HEK293 (cell line): ENCODE measurements around the gene SCYGR3.

Experiments used
- CTCF ChIA-PET: fragments of 350-600 bp; formaldehyde crosslinking; extraction: SDS; loops from one replicate; lab custom pipeline; 2021; ENCODE audit warnings: antibody characterized with exemption; lab: Yijun Ruan, JAX
- POLR2A ChIA-PET: fragments of 300-600 bp; formaldehyde crosslinking; extraction: SDS; loops from one replicate; lab custom pipeline; 2020; ENCODE audit warnings: antibody characterized with exemption, inconsistent platforms; lab: Yijun Ruan, JAX
- H3K27ac ChIP-seq: fragments of 200-500 bp; sonication (Bioruptor generic); 2 replicates; pipeline ENCODE4 v1.5.1; 2014; ENCODE audit warnings: low read depth, low read length, control low read depth, inconsistent platforms; ENCODE audit errors: extremely low read depth
- H3K36me3 ChIP-seq, 2 experiments: fragments of 200-500 bp in 1 of 2; sonication (Bioruptor generic) in 1 of 2; 1 replicate in 1 of 2; 2 replicates in 1 of 2; pipeline ENCODE4 v1.5.1; 2014 to 2017; ENCODE audit warnings: inconsistent platforms in 2 of 2, low read length in 2 of 2; ENCODE audit not compliant: control insufficient read depth in 2 of 2, insufficient read depth in 1 of 2
- H3K4me1 ChIP-seq: fragments of 200-500 bp; sonication (Bioruptor generic); 2 replicates; pipeline ENCODE4 v1.5.1; 2014; ENCODE audit warnings: mild to moderate bottlenecking, low read length, inconsistent platforms; ENCODE audit not compliant: control insufficient read depth, insufficient read depth
- H3K4me3 ChIP-seq: 2 replicates; pipeline ENCODE4 v1.5.1; 2011; ENCODE audit warnings: low read depth, mild to moderate bottlenecking, control low read depth, low read length, moderate library complexity
- H3K9me3 ChIP-seq: fragments of 200-500 bp; sonication (Bioruptor generic); 2 replicates; pipeline ENCODE4 v1.5.1; 2014; ENCODE audit warnings: low read depth, low read length, inconsistent platforms; ENCODE audit not compliant: control insufficient read depth, insufficient read depth
- MYNN ChIP-seq: fragments of 450-650 bp; formaldehyde crosslinking; IDR thresholded peaks from 2 replicates; pipeline ENCODE4 v1.5.1; 2016; ENCODE audit warnings: missing biosample characterization, missing genetic modification characterization, borderline replicate concordance
- SP7 ChIP-seq: fragments of 450-650 bp; formaldehyde crosslinking; IDR thresholded peaks from 2 replicates; pipeline ENCODE4 v1.5.1; 2016; ENCODE audit warnings: missing biosample characterization, missing genetic modification characterization
- ZBTB20 ChIP-seq: fragments of 450-650 bp; formaldehyde crosslinking; IDR thresholded peaks from 2 replicates; pipeline ENCODE4 v1.5.1; 2016; ENCODE audit warnings: missing biosample characterization, missing genetic modification characterization
- ZBTB49 ChIP-seq: fragments of 450-650 bp; formaldehyde crosslinking; IDR thresholded peaks from 2 replicates; pipeline ENCODE4 v1.5.1; 2016; ENCODE audit warnings: missing biosample characterization, missing genetic modification characterization, low read depth
- ZBTB8A ChIP-seq: fragments of 450-650 bp; formaldehyde crosslinking; IDR thresholded peaks from 2 replicates; pipeline ENCODE4 v1.5.1; 2016; ENCODE audit warnings: missing biosample characterization, missing genetic modification characterization
- ZNF202 ChIP-seq: fragments of 450-650 bp; formaldehyde crosslinking; IDR thresholded peaks from 2 replicates; pipeline ENCODE4 v1.5.1; 2016; ENCODE audit warnings: missing biosample characterization, missing genetic modification characterization, borderline replicate concordance
- ZNF292 ChIP-seq: fragments of 450-650 bp; formaldehyde crosslinking; IDR thresholded peaks from 2 replicates; pipeline ENCODE4 v1.5.1; 2016; ENCODE audit warnings: low read depth, missing biosample characterization, missing genetic modification characterization, borderline replicate concordance
- ZNF324 ChIP-seq: fragments of 450-650 bp; formaldehyde crosslinking; IDR thresholded peaks from 2 replicates; pipeline ENCODE4 v1.5.1; 2016; ENCODE audit warnings: missing biosample characterization, missing genetic modification characterization
- ZNF433 ChIP-seq: fragments of 450-650 bp; formaldehyde crosslinking; IDR thresholded peaks from 2 replicates; pipeline ENCODE4 v1.5.1; 2016; ENCODE audit warnings: missing biosample characterization, missing genetic modification characterization, low read depth
- ZNF518A ChIP-seq: fragments of 450-650 bp; formaldehyde crosslinking; conservative IDR thresholded peaks from 2 replicates; pipeline ENCODE4 v1.5.1; 2016; ENCODE audit warnings: low read depth, missing biosample characterization, missing genetic modification characterization
- ZNF561 ChIP-seq: fragments of 450-650 bp; IDR thresholded peaks from 2 replicates; pipeline ENCODE4 v1.5.1; 2018; ENCODE audit warnings: missing biosample characterization, missing genetic modification characterization, borderline replicate concordance
- ZNF596 ChIP-seq: fragments of 450-650 bp; IDR thresholded peaks from 2 replicates; pipeline ENCODE4 v1.5.0; 2018; ENCODE audit warnings: missing biosample characterization, mild to moderate bottlenecking, missing genetic modification characterization, moderate library complexity
- ZNF645 ChIP-seq: fragments of 450-650 bp; formaldehyde crosslinking; IDR thresholded peaks from 2 replicates; pipeline ENCODE4; 2016; ENCODE audit warnings: missing biosample characterization, missing genetic modification characterization
- ZNF785 ChIP-seq: fragments of 450-650 bp; formaldehyde crosslinking; IDR thresholded peaks from 2 replicates; pipeline ENCODE4 v1.5.1; 2016; ENCODE audit warnings: missing biosample characterization, missing genetic modification characterization
- ZNF843 ChIP-seq: fragments of 450-650 bp; formaldehyde crosslinking; IDR thresholded peaks from 2 replicates; pipeline ENCODE4 v1.5.1; 2016; ENCODE audit warnings: missing biosample characterization, missing genetic modification characterization
- TF ChIP-seq, protein P1 (sequence below): fragments of 450-650 bp; formaldehyde crosslinking; IDR thresholded peaks from 2 replicates; pipeline ENCODE4 v1.5.1; 2016; ENCODE audit warnings: missing biosample characterization, missing genetic modification characterization, borderline replicate concordance
- TF ChIP-seq, protein P2 (sequence below): fragments of 450-650 bp; formaldehyde crosslinking; IDR thresholded peaks from 2 replicates; pipeline ENCODE4 v1.5.1; 2017; ENCODE audit warnings: missing biosample characterization, missing genetic modification characterization

The SCYGR3 gene

GRCh38 chr2:227570615-227571014, 44.0 kb downstream of the SCYGR3 start (continued):
- no peak for TF ChIP-seq ZNF518A (tag by site-specific recombination)
- no peak for TF ChIP-seq MYNN (tag by site-specific recombination)
- TF ChIP-seq ZNF561 = no peak
- TF ChIP-seq ZBTB8A (tag by site-specific recombination) = no peak
- TF ChIP-seq, protein P1, sequence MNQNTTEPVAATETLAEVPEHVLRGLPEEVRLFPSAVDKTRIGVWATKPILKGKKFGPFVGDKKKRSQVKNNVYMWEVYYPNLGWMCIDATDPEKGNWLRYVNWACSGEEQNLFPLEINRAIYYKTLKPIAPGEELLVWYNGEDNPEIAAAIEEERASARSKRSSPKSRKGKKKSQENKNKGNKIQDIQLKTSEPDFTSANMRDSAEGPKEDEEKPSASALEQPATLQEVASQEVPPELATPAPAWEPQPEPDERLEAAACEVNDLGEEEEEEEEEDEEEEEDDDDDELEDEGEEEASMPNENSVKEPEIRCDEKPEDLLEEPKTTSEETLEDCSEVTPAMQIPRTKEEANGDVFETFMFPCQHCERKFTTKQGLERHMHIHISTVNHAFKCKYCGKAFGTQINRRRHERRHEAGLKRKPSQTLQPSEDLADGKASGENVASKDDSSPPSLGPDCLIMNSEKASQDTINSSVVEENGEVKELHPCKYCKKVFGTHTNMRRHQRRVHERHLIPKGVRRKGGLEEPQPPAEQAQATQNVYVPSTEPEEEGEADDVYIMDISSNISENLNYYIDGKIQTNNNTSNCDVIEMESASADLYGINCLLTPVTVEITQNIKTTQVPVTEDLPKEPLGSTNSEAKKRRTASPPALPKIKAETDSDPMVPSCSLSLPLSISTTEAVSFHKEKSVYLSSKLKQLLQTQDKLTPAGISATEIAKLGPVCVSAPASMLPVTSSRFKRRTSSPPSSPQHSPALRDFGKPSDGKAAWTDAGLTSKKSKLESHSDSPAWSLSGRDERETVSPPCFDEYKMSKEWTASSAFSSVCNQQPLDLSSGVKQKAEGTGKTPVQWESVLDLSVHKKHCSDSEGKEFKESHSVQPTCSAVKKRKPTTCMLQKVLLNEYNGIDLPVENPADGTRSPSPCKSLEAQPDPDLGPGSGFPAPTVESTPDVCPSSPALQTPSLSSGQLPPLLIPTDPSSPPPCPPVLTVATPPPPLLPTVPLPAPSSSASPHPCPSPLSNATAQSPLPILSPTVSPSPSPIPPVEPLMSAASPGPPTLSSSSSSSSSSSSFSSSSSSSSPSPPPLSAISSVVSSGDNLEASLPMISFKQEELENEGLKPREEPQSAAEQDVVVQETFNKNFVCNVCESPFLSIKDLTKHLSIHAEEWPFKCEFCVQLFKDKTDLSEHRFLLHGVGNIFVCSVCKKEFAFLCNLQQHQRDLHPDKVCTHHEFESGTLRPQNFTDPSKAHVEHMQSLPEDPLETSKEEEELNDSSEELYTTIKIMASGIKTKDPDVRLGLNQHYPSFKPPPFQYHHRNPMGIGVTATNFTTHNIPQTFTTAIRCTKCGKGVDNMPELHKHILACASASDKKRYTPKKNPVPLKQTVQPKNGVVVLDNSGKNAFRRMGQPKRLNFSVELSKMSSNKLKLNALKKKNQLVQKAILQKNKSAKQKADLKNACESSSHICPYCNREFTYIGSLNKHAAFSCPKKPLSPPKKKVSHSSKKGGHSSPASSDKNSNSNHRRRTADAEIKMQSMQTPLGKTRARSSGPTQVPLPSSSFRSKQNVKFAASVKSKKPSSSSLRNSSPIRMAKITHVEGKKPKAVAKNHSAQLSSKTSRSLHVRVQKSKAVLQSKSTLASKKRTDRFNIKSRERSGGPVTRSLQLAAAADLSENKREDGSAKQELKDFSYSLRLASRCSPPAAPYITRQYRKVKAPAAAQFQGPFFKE = no peak
- TF ChIP-seq ZNF785 (tag by site-specific recombination) = no peak
- no peak for TF ChIP-seq ZNF324 (tag by site-specific recombination)
- TF ChIP-seq, protein P2, sequence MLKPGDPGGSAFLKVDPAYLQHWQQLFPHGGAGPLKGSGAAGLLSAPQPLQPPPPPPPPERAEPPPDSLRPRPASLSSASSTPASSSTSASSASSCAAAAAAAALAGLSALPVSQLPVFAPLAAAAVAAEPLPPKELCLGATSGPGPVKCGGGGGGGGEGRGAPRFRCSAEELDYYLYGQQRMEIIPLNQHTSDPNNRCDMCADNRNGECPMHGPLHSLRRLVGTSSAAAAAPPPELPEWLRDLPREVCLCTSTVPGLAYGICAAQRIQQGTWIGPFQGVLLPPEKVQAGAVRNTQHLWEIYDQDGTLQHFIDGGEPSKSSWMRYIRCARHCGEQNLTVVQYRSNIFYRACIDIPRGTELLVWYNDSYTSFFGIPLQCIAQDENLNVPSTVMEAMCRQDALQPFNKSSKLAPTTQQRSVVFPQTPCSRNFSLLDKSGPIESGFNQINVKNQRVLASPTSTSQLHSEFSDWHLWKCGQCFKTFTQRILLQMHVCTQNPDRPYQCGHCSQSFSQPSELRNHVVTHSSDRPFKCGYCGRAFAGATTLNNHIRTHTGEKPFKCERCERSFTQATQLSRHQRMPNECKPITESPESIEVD (tag by site-specific recombination) = no peak
- TF ChIP-seq ZNF843 (tag by site-specific recombination) = no peak
- no peak for TF ChIP-seq ZNF596 (tag by site-specific recombination)

DNA sequence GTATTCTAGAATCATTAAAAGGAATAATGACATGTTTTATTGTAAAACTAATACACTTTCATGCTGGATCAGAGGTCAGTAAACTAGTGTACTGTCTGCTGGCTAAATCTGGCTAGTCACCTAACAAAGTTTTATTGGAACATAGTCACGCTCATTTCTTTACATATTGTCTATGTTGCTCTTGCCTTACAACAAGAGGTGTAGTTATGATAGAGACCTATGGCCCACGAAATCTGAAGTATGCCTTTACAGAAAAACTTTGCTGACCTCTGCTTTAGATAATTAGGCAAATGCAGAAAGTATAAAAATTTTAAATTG, 45.8 kb downstream of the SCYGR3 start:
- ChIA-PET CTCF (no interaction called here), POLR2A (no interaction called here)
- no peaks in the 10 kb centered on the region for H3K9me3 ChIP-seq
- H3K36me3 ChIP-seq = peaks cover 0 to 3% of the 10 kb centered on the region in 2 experiments; a peak in 2 of 3 replicates
- H3K4me3 ChIP-seq = no peak overlapping the region
- no peaks in the 10 kb centered on the region for H3K4me1 ChIP-seq
- TF ChIP-seq ZNF433 (no peak), ZBTB49 (tag by site-specific recombination) (no peak), ZBTB20 (no peak), ZNF645 (tag by site-specific recombination) (no peak), ZNF292 (tag by site-specific recombination) (no peak), SP7 (tag by site-specific recombination) (no peak), ZNF202 (tag by site-specific recombination) (no peak)
- no peak overlapping the region for H3K27ac ChIP-seq
